GM12878 (cell line): ENCODE measurements around the gene SLC5A6. TPM values are rescaled to one million over a fixed set of nuclear protein-coding genes. Genes with fewer than 3 reads are reported as not detected.
A peak's percentile ranks its signal among the peaks of the same experiment; 100 is the strongest.

Source experiments
- ATAC-seq: fragments of 200-7000 bp; cut with Tn5 transposase; 3 replicates; pipeline ENCODE4 v1.9.1; 2020; ENCODE audit warnings: mild to moderate bottlenecking, moderate library complexity
- BruUV-seq: library from RNA; stranded (reverse); fragments of 400-500 nt; replicated peaks from 2 replicates; lab custom pipeline; 2021; lab: Mats Ljungman, UMichigan
- CTCF ChIA-PET: fragments of 300-600 bp; sonication (Branson Sonifier 250); formaldehyde crosslinking; extraction: SDS; loops from one replicate; lab custom pipeline; 2021; ENCODE audit warnings: inconsistent platforms; lab: Yijun Ruan, JAX
- POLR2A ChIA-PET: fragments of 350-600 bp; formaldehyde crosslinking; extraction: SDS; loops from one replicate; lab custom pipeline; 2021; ENCODE audit warnings: inconsistent platforms; lab: Charles Lee
- RAD21 ChIA-PET: fragments of 300-600 bp; sonication (Branson Sonifier 250); formaldehyde crosslinking; loops from one replicate; lab custom pipeline; 2023; ENCODE audit warnings: antibody characterized with exemption; ENCODE audit not compliant: unreplicated experiment; lab: Charles Lee
- SMC1A ChIA-PET: fragments of 300-600 bp; sonication (Branson Sonifier 250); formaldehyde crosslinking; loops from one replicate; lab custom pipeline; 2023; ENCODE audit not compliant: unreplicated experiment, uncharacterized antibody; lab: Charles Lee
- DNase-seq: peaks from one replicate; pipeline ENCODE4 v3.0.0-alpha.2; 2011; ENCODE audit warnings: low read depth, low spot score
- FAIRE-seq: peaks from 3 replicates; lab custom pipeline; 2011; peaks lifted over from hg19 to GRCh38; lab: Jason Lieb, UNC
- H2AFZ ChIP-seq: 2 replicates; pipeline ENCODE4 v1.6.0; 2011; ENCODE audit warnings: low read depth, low read length, control low read depth; ENCODE audit not compliant: control insufficient read depth
- H3K27ac ChIP-seq: 2 replicates; pipeline ENCODE4 v1.5.1; 2011; ENCODE audit warnings: control low read depth; ENCODE audit not compliant: control insufficient read depth, insufficient read depth
- H3K27me3 ChIP-seq, 2 experiments: replicated peaks in 1 of 2; 2 replicates each; pipeline versions ENCODE4 v1.6.0 to v1.6.1; 2011; ENCODE audit warnings: low read length in 1 of 2; ENCODE audit not compliant: control insufficient read depth in 2 of 2, insufficient read depth in 2 of 2
- H3K36me3 ChIP-seq, 2 experiments: 2 replicates each; pipeline ENCODE4 v1.5.1; 2011; ENCODE audit warnings: low read length in 1 of 2; ENCODE audit not compliant: control insufficient read depth in 2 of 2, insufficient read depth in 2 of 2
- H3K4me1 ChIP-seq: 2 replicates; pipeline ENCODE4 v1.6.1; 2011; ENCODE audit warnings: mild to moderate bottlenecking, low read length, moderate library complexity, mixed read lengths; ENCODE audit not compliant: control insufficient read depth, insufficient read depth
- H3K4me2 ChIP-seq: 2 replicates; pipeline ENCODE4 v1.6.0; 2011; ENCODE audit warnings: control low read depth; ENCODE audit not compliant: control insufficient read depth, insufficient read depth
- H3K4me3 ChIP-seq: fragments of 200-600 bp; sonication (generic); 2 replicates; pipeline ENCODE4 v1.5.1; 2016
- H3K79me2 ChIP-seq: 2 replicates; pipeline ENCODE4 v1.6.0; 2011; ENCODE audit warnings: low read length; ENCODE audit not compliant: control insufficient read depth, insufficient read depth
- H3K9ac ChIP-seq: 2 replicates; pipeline ENCODE4 v1.8.0; 2011; ENCODE audit warnings: low read length, control low read depth, mixed read lengths; ENCODE audit not compliant: control insufficient read depth, insufficient read depth
- H3K9me3 ChIP-seq: replicated peaks from 3 replicates; pipeline ENCODE4 v1.5.1; 2011; ENCODE audit warnings: mild to moderate bottlenecking, low read length; ENCODE audit not compliant: control insufficient read depth, insufficient read depth
- H4K20me1 ChIP-seq: 2 replicates; pipeline ENCODE4 v1.6.0; 2011; ENCODE audit not compliant: control insufficient read depth, insufficient read depth
- EP300 ChIP-seq, 2 experiments: fragments of 150-350 bp in 1 of 2; IDR thresholded peaks; 2 replicates each; pipeline ENCODE4 v1.6.1; 2011 to 2012; ENCODE audit warnings: low read depth in 2 of 2, low read length in 2 of 2, borderline replicate concordance in 1 of 2, improper control_type of control experiment in 1 of 2, inconsistent platforms in 1 of 2; ENCODE audit not compliant: control insufficient read depth in 1 of 2
- GATAD2B ChIP-seq: fragments of 450-650 bp; conservative IDR thresholded peaks from 2 replicates; pipeline ENCODE4 v1.6.1; 2017; ENCODE audit warnings: low read depth, mild to moderate bottlenecking, moderate library complexity
- NKRF ChIP-seq: fragments of 450-650 bp; conservative IDR thresholded peaks from 2 replicates; pipeline ENCODE4 v1.6.1; 2017; ENCODE audit warnings: mild to moderate bottlenecking, moderate library complexity
- SIN3A ChIP-seq: IDR thresholded peaks from 2 replicates; pipeline ENCODE4 v1.6.1; 2012; ENCODE audit warnings: low read depth, low read length, improper control_type of control experiment
- SREBF2 ChIP-seq: IDR thresholded peaks from 2 replicates; pipeline ENCODE4 v1.6.1; 2012; ENCODE audit warnings: mild to moderate bottlenecking, low read length
- TAF1 ChIP-seq: IDR thresholded peaks from 2 replicates; pipeline ENCODE4 v1.6.1; 2011; ENCODE audit warnings: mild to moderate bottlenecking, low read depth, low read length, borderline replicate concordance
- TCF12 ChIP-seq: IDR thresholded peaks from 2 replicates; pipeline ENCODE4 v1.6.1; 2011; ENCODE audit warnings: low read depth, mild to moderate bottlenecking, low read length
- ZZZ3 ChIP-seq: IDR thresholded peaks from 2 replicates; pipeline ENCODE4 v1.6.1; 2011; ENCODE audit warnings: low read depth; ENCODE audit not compliant: control insufficient read depth, insufficient read length
- WGBS: methylation state at CpG from one replicate; pipeline ENCODE4 v1.1.6; 2016; ENCODE audit warnings: low lambda C conversion rate; ENCODE audit not compliant: insufficient replicate concordance, insufficient coverage; ENCODE audit errors: missing lambda C conversion rate; 5-methylcytosine and 5-hydroxymethylcytosine counted together
- in situ Hi-C: fragments of 300-500 bp; cut with MboI; formaldehyde crosslinking; loops from 9 replicates; pipeline ENCODE4 v1.14.3; 2018; ENCODE audit warnings: mixed read lengths
- intact Hi-C: fragments of 100-400 bp; cut with micrococcal nuclease; formaldehyde crosslinking; loops from one replicate; pipeline ENCODE4 v1.14.2; 2022; ENCODE audit not compliant: unreplicated experiment
- polyA plus RNA-seq, 11 experiments: library from polyadenylated mRNA; depleted of rRNA in 4 of 11; unstranded in 6 of 11; stranded (reverse) in 5 of 11; fragments of >200 nt; fragmentation: Nextera tagmentation in 4 of 11; fragmentation: Illumina TruSeq in 1 of 11; extraction: Ambion mirVana in 4 of 11; extraction: Trizol in 1 of 11; gene quantifications; 1 replicate in 1 of 11; 2 replicates in 10 of 11; pipeline versions ENCODE4 v1.2.1 to v1.2.3, GENCODE V29; 2011 to 2016; ENCODE audit warnings: inconsistent platforms in 2 of 11, missing spikeins in 2 of 11, low read depth in 1 of 11
- total RNA-seq, 4 experiments: library from RNA; depleted of rRNA in 3 of 4; stranded (reverse); fragments of >200 nt in 3 of 4; fragmentation: Illumina TruSeq in 1 of 4; extraction: Trizol in 1 of 4; gene quantifications; 2 replicates each; pipeline versions ENCODE4 v1.2.1 to v1.2.3, GENCODE V29; 2013 to 2021
- TF ChIP-seq, protein P1 (sequence below): IDR thresholded peaks from 2 replicates; pipeline ENCODE4 v1.6.1; 2012; ENCODE audit warnings: mild to moderate bottlenecking, low read depth, low read length

The SLC5A6 gene
- total and polyA plus RNA-seq, 10 of the 15 experiments (the other 5 are each of a cell fraction or from before 2014, with no cell fraction given): 13.1 to 101 (median 55.3) TPM

- Histone ChIP-seq H3K4me3 (no peak overlapping the region), H3K27ac (no peak overlapping the region), H4K20me1 (no peaks in the 10 kb centered on the region), H3K9me3 (no peaks in the 10 kb centered on the region), H3K4me1 (peaks cover 6% of the 10 kb centered on the region; the same call in 1 of the 2 replicates), H3K79me2 (no peaks in the 10 kb centered on the region), H3K27me3 (no peaks in the 10 kb centered on the region; a peak in 1 of 4 replicates), H3K4me2 (no peak overlapping the region), H2AFZ (no peak overlapping the region), H3K36me3 (no peaks in the 10 kb centered on the region), H3K9ac (no peak overlapping the region)
- ChIA-PET CTCF (interaction anchor here (0.6 to 1.0 kb wide), 2 partner anchors 13 to 435 kb away, joined by 3 to 6 read pairs; no protein-coding TSS in a partner anchor), RAD21 (interaction anchor here (0.6 kb wide), 1 partner anchor 23 kb away, joined by 4 read pairs; no protein-coding TSS in a partner anchor), POLR2A (interaction anchor here (0.6 kb wide), 1 partner anchor 398 kb away, joined by 3 read pairs; no protein-coding TSS in a partner anchor), SMC1A (interaction anchor here (0.6 to 1.1 kb wide), 2 partner anchors 149 to 429 kb away, joined by 3 read pairs; no protein-coding TSS in a partner anchor)
- intact Hi-C loops (loop anchor here (5.0 kb wide), 1 partner anchor 50 kb away; the partner anchor contains the start of gene PREB), in situ Hi-C loops (no loop called here)
- WGBS: 36% methylated on average over 4 of the region's 4 CpGs
- TF ChIP-seq SREBF2 (no peak), GATAD2B (no peak)
- BruUV-seq: no TSS peak
- DNase-seq (no peak), ATAC-seq (no peak), FAIRE-seq (no peak)
These were observed 29.7 kb downstream of the SLC5A6 start for GRCh38 chr2:27182346-27182745.

GRCh38 chr2:27179344-27180000, 32.6 kb downstream of the SLC5A6 start:
- POLR2A ChIA-PET: no interaction called here
- Histone ChIP-seq H3K4me3 (no peak overlapping the region), H3K9ac (no peak overlapping the region; the same call in 1 of the 2 replicates), H3K4me2 (no peak overlapping the region), H3K9me3 (no peaks in the 10 kb centered on the region), H3K27me3 (no peaks in the 10 kb centered on the region; a peak in 1 of 4 replicates), H2AFZ (peak overlapping the region; percentile 34; the same call in 1 of the 2 replicates), H4K20me1 (no peaks in the 10 kb centered on the region), H3K79me2 (no peaks in the 10 kb centered on the region), H3K36me3 (no peaks in the 10 kb centered on the region), H3K4me1 (peaks cover 6% of the 10 kb centered on the region; the same call in 1 of the 2 replicates), H3K27ac (no peak overlapping the region)
- CTCF ChIA-PET: interaction anchor here (0.7 to 1.0 kb wide), 2 partner anchors 12 to 237 kb away, joined by 5 read pairs; no protein-coding TSS in a partner anchor
- SMC1A ChIA-PET: interaction anchor here (1.4 kb wide), 1 partner anchor 12 kb away, joined by 5 read pairs; no protein-coding TSS in a partner anchor
- FAIRE-seq (no peak), ATAC-seq (no peak), DNase-seq (no peak)
- WGBS: 11% methylated on average over 3 of the region's 3 CpGs
- intact Hi-C loops (loop anchor here (10.0 kb wide), 1 partner anchor 105 kb away; the partner anchor contains the start of gene TRIM54), in situ Hi-C loops (no loop called here)
- BruUV-seq: no TSS peak
- RAD21 ChIA-PET: interaction anchor here (1.1 to 1.3 kb wide), 2 partner anchors 12 to 46 kb away, joined by 3 to 7 read pairs; no protein-coding TSS in a partner anchor
- no peak for TF ChIP-seq TAF1
- TF ChIP-seq ZZZ3: no peak
- TF ChIP-seq, protein P1, sequence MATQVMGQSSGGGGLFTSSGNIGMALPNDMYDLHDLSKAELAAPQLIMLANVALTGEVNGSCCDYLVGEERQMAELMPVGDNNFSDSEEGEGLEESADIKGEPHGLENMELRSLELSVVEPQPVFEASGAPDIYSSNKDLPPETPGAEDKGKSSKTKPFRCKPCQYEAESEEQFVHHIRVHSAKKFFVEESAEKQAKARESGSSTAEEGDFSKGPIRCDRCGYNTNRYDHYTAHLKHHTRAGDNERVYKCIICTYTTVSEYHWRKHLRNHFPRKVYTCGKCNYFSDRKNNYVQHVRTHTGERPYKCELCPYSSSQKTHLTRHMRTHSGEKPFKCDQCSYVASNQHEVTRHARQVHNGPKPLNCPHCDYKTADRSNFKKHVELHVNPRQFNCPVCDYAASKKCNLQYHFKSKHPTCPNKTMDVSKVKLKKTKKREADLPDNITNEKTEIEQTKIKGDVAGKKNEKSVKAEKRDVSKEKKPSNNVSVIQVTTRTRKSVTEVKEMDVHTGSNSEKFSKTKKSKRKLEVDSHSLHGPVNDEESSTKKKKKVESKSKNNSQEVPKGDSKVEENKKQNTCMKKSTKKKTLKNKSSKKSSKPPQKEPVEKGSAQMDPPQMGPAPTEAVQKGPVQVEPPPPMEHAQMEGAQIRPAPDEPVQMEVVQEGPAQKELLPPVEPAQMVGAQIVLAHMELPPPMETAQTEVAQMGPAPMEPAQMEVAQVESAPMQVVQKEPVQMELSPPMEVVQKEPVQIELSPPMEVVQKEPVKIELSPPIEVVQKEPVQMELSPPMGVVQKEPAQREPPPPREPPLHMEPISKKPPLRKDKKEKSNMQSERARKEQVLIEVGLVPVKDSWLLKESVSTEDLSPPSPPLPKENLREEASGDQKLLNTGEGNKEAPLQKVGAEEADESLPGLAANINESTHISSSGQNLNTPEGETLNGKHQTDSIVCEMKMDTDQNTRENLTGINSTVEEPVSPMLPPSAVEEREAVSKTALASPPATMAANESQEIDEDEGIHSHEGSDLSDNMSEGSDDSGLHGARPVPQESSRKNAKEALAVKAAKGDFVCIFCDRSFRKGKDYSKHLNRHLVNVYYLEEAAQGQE: no peak
- TF ChIP-seq TCF12: no peak
- no peak for TF ChIP-seq NKRF
- no peak for TF ChIP-seq EP300 (IDR thresholded peaks at IDR 0.05; ENCODE audit: borderline replicate concordance in 1 of 2, control insufficient read depth in 1 of 2, low read depth in 2 of 2, low read length in 2 of 2)
- no peak for TF ChIP-seq SIN3A
